Hindlimb muscle (tissue), 1 donor: ENCODE data around the gene IL18BP. TPM values are rescaled to one million over a fixed set of nuclear protein-coding genes. Genes with fewer than 3 reads are reported as not detected.

Experiments used
- DNase-seq: peaks from one replicate; pipeline ENCODE4 v3.0.0-alpha.2; 2013
- polyA plus RNA-seq: library from polyadenylated mRNA; unstranded; fragments of 120-200 nt; gene quantifications from one replicate; pipeline ENCODE4 v1.2.1, GENCODE V29; 2013; ENCODE audit not compliant: insufficient read length

IL18BP gene
- polyA plus RNA-seq, 1 donor = 7.4 TPM

DNA sequence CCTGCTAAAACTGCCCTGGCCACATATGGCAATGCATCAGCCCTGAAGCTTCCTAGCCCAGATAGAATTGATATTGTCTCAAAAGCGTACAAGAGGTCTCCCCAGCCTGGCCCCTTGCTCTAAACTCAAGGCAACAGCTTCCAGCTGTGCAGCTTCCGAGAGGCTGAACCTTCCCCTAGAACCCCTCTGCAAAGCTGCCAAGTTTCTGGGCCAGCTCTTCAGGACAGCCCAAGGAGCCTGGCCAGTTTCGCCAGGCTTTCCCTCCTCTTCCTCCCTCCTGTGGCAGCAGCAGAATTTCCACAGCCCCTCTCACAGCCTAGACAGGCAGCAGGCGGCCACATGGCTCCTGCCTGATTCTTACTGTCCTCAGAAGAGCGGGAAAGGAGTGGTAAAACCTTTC is 47.1 kb downstream of the IL18BP start:
- DNase-seq = no peak

GRCh38 chr11:72048766-72049460 is 50.2 kb downstream of the IL18BP start:
- no peak for DNase-seq

Other genes starting within 250 kb of the IL18BP start
- gene DEFB108B, start 165.7 kb upstream of the IL18BP start, polyA plus RNA-seq = not detected
- not detected for gene DEFB131B, start 120.5 kb upstream of the IL18BP start, polyA plus RNA-seq
- 4.1 TPM for gene XNDC1N, start 70.3 kb upstream of the IL18BP start, polyA plus RNA-seq
- 22.8 TPM for gene RNF121, start 69.9 kb upstream of the IL18BP start, polyA plus RNA-seq
- 215 TPM for gene NUMA1, start 81.6 kb downstream of the IL18BP start, polyA plus RNA-seq
- gene LRRC51, start 81.9 kb downstream of the IL18BP start, polyA plus RNA-seq = 8.8 TPM
- 83.8 TPM for gene LAMTOR1, start 104.4 kb downstream of the IL18BP start, polyA plus RNA-seq
- gene TOMT, start 107.0 kb downstream of the IL18BP start, polyA plus RNA-seq = not detected
- gene ANAPC15, start 113.8 kb downstream of the IL18BP start, polyA plus RNA-seq = 32.5 TPM
- gene FOLR3, start 136.8 kb downstream of the IL18BP start, polyA plus RNA-seq = 0.61 TPM
- 19.0 TPM for gene FOLR1, start 193.2 kb downstream of the IL18BP start, polyA plus RNA-seq
- 31.4 TPM for gene FOLR2, start 217.9 kb downstream of the IL18BP start, polyA plus RNA-seq
- 233 TPM for gene INPPL1, start 225.9 kb downstream of the IL18BP start, polyA plus RNA-seq
- gene PHOX2A, start 245.3 kb downstream of the IL18BP start, polyA plus RNA-seq = 0.21 TPM